NCI-H2107 treated with DMSO at 0.1 percent for 48 hours (cell line): ENCODE results near the gene SLC22A23.

ENCODE experiments used
- DNase-seq: peaks from one replicate; lab custom pipeline; 2025; ENCODE audit not compliant: unreplicated experiment; lab: John Stamatoyannopoulos, UW

The SLC22A23 gene

GRCh38 chr6:3356056-3356823 is 100.6 kb downstream of the SLC22A23 start:
- DNase-seq: peak; percentile 20

- peak; percentile 24 for DNase-seq
These were observed 101.3 kb downstream of the SLC22A23 start for GRCh38 chr6:3355358-3356055.

DNA sequence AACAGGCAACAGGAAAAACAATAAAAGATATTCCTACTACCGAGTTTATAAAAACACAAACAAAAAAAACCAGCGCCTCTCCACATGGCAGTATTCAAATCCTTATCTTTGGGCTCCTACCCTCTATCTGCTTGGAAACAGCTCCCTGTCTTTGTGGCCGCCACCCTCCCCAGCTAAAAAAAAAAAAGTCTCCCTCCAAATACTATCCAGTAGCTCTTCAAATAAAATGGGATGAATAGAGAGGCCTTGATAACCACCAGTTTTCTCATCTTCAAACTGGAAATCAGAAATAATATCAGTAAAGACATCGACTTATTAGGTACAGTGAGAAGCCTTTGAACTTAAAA is 101.9 kb downstream of the SLC22A23 start:
- no peak for DNase-seq

DNA sequence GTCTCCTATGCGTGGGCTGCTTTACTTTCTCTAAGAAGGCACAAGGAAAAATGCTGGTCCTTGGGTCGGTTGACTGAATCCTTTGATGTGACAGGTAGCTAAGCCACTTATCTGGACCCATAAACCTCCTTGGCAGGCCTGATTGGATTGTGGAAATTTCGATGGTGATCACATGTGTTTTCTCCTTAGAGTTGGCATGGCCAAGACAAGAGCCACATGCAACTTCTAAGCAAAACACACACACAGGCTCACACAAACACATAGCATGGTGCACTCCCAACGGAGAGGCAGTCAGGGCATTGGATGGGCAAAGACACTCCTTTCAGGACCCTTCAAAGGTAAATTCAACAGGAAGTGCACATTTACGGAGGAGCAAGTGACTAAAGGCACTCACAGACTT is 102.9 kb downstream of the SLC22A23 start:
- no peak for DNase-seq

GRCh38 chr6:3353213-3353903 is 103.5 kb downstream of the SLC22A23 start:
- no peak for DNase-seq

DNA sequence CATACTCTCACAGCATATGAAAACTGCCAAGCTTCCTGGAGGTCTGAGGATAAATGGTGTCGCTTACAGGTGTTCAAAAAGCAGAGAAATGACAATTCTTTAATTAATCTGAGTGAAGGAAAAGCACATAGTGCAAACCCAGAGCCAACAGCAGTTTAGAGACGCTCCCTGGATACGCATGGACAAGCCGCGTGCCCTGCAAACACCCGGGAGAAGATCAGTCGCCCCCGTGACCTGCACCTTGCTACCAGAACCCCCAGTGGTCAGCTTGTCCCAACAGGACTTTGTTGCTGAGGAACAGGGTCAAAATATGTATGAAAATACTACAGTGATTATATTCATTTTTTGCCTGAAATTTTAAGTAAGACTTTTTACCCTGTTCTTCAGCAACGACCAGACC is 104.2 kb downstream of the SLC22A23 start:
- DNase-seq: no peak

- no peak for DNase-seq
These were observed 104.9 kb downstream of the SLC22A23 start for GRCh38 chr6:3351829-3352524.

DNA sequence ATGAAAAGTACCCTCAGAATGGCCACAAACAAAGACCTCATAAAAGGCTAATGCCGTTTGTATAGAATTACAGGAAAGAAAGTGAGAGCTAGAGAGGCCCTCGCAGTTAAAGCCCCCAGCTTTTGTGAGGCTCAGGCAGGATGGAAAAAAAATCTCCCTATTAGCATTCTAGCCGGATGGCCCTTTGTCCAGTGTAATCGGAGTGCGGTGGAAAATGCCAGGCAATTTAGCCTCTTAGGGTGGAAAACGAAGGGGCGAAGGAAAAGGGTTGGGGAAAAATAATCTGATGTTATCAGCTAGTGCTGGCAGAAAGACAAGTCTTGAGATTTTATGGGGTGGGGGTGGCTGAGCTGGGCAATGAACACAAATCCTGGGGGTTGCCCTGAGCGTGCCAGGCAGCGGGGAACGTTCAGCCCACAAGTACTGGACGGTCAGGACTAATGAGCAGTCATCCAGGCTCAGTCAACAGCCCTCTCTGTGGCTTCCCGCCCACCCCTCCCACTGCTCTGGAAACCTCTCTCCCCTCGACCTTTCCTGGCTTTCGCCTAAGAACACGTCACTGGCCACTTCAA is 105.7 kb downstream of the SLC22A23 start:
- no peak for DNase-seq

GRCh38 chr6:3350252-3350796 is 106.5 kb downstream of the SLC22A23 start:
- no peak for DNase-seq

GRCh38 chr6:3349388-3350251 is 107.2 kb downstream of the SLC22A23 start:
- no peak for DNase-seq

- no peak for DNase-seq
These were observed 108.0 kb downstream of the SLC22A23 start for GRCh38 chr6:3348821-3349220.

DNA sequence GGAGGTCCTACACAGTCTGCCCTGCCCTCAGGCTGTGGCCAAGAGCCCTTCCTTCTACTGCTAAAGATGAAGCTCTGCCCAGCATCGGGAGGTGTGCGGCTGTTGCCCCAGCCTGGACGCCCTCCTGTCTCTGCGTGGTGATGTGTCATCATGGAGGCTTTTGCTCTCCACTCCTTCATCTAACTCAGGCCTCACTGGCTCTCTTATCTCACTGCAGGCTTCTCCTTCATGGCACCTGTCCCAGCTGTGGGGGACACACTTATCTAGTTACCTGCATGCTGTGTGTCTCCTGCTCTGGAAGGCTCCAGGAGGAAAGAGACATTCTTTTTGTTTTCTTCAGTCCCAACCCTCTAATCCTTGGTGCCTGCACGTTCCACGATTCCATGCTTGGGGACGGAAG is 109.0 kb downstream of the SLC22A23 start:
- DNase-seq: no peak

- no peak for DNase-seq
These were observed 109.6 kb downstream of the SLC22A23 start for GRCh38 chr6:3347247-3347646.

DNA sequence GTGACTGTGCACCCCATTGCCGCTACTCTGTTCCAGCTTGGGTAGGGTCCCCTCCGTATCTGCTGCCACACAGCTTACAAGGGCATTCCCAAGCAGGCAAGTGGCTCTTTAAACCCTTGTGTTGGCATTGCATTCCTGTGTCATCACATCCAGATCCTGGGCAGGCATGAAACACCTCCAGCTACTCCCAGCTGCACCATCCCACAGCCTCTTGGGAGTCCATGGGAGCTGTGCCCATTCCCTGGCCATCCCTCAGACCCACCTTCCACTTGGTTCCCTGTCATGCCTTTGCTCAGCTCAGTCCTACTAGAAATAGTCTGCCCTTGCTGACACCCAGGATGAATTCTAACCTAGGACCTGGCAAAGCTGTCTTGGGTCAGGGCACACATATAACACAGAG is 110.4 kb downstream of the SLC22A23 start:
- no peak for DNase-seq

DNA sequence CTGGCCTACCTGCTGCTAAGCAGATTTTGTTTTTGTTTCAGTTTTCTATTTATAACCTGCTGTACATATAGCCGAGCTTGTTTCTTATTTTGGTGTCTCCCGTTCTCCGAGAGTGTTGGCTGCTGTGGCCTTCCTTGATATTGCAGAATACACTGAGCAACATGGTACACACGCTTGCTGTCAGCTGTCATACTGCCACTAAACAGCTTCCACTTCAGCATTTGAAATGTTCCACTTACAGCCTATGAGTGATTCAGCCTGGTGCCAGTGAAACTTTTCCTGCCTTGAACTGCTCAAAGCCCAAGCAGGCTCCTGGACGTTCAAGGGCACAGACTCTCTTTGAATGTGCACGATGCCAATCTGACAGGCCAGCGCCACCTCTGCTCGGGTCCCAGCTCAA is 111.0 kb downstream of the SLC22A23 start:
- DNase-seq: no peak

- no peak for DNase-seq
These were observed 113.6 kb downstream of the SLC22A23 start for GRCh38 chr6:3343089-3343883.

DNA sequence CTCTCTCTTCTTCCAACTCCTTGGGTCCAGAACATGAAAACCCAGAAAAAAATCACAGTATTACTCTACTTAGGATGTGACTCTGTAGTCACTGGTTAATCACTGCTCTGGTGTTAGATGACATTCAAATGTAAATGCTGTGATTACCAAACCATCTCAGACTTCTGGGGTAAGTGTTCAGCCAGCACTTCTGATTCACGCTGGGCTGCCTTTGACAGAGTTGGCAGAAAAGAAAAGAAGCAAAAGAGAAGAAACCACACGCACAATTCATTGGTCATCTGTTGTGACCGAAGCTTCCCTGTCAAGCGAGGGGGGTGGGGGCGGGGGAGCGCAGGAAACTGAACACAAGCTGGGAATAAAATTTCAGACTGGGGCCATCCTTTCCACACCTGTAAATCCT is 115.4 kb downstream of the SLC22A23 start:
- peak; percentile 24 for DNase-seq

DNA sequence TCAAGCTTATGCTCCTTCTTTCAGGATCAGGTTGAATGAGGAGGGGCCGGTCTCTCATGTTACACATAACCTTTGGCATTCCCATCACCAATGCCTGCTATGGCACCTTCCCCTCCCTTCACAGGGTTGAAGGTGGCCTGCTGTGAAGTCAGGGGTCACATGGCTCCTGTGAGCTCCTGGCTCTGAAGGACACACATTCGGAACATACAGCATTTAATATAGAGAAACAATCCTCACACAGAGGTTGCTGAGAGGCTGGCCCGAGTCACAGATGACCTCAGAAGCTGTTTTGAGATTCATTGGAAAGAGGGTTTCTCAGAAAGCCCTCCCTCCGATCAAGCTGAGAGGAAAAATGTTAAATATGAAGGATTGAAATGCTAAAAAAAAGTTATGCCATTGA is 116.0 kb downstream of the SLC22A23 start:
- no peak for DNase-seq

GRCh38 chr6:3340358-3340802 is 116.5 kb downstream of the SLC22A23 start:
- DNase-seq: no peak
